Esophagus squamous epithelium (tissue), 5 donors: ENCODE results near the gene SGMS1. TPM values are rescaled to one million over a fixed set of nuclear protein-coding genes. Genes with fewer than 3 reads are reported as not detected.
A peak's percentile ranks its signal among the peaks of the same experiment; 100 is the strongest.

Source experiments
- DNase-seq: peaks from one replicate; lab custom pipeline; 2025; lab: John Stamatoyannopoulos, UW
- H3K27ac ChIP-seq, 4 donors: fragments of 200-600 bp; sonication (generic); one replicate each; pipeline ENCODE4 v1.5.1; 2016 to 2019; ENCODE audit warnings: mild to moderate bottlenecking in 1 of 4
- H3K27me3 ChIP-seq, 4 donors: fragments of 200-600 bp; sonication (generic); 1 replicate in 3 of 4; 2 replicates in 1 of 4; pipeline versions ENCODE4 v1.5.1 to v1.6.0; 2017 to 2021; ENCODE audit warnings: antibody characterized with exemption in 1 of 4
- H3K36me3 ChIP-seq, 3 donors: fragments of 200-600 bp; sonication (generic); one replicate each; pipeline ENCODE4 v1.5.1; 2016 to 2019
- H3K4me1 ChIP-seq, 3 donors: fragments of 200-600 bp; sonication (generic); one replicate each; pipeline ENCODE4 v1.5.1; 2017 to 2019
- H3K4me3 ChIP-seq, 4 donors: fragments of 200-600 bp; sonication (generic); 1 replicate in 3 of 4; 2 replicates in 1 of 4; pipeline ENCODE4 v1.5.1; 2016 to 2019; ENCODE audit warnings: mild to moderate bottlenecking in 2 of 4, moderate library complexity in 1 of 4
- H3K9me3 ChIP-seq, 3 donors: fragments of 200-600 bp; sonication (generic); one replicate each; pipeline ENCODE4 v1.5.1; 2016 to 2019
- POLR2A ChIP-seq, 4 donors: fragments of 450-650 bp; IDR thresholded peaks; one replicate each; pipeline ENCODE4 v1.6.1; 2017; ENCODE audit warnings: antibody characterized with exemption in 4 of 4, mild to moderate bottlenecking in 4 of 4, moderate library complexity in 3 of 4
- WGBS, 2 donors: methylation state at CpG; one replicate each; pipeline ENCODE4 v1.1.5; 2018; 5-methylcytosine and 5-hydroxymethylcytosine counted together
- intact Hi-C: fragments of 100-400 bp; cut with DNase I; formaldehyde crosslinking; loops from one replicate; pipeline ENCODE4 v1.15.0; 2022
- total RNA-seq, 4 donors: library from RNA; depleted of rRNA; stranded (reverse); fragments of >200 nt; gene quantifications; one replicate each; pipeline ENCODE4 v1.1.0, GENCODE V29; 2016
- TF ChIP-seq, protein P1 (sequence below), 6 experiments: fragments of 450-650 bp in 4 of 6; fragments of 200-600 bp in 2 of 6; sonication (generic) in 2 of 6; IDR thresholded peaks; one replicate each; pipeline ENCODE4 v1.5.1; 2016 to 2019; ENCODE audit warnings: antibody characterized with exemption in 6 of 6, mild to moderate bottlenecking in 4 of 6, moderate library complexity in 4 of 6
- donor health status: DM: yes; HTN: yes; CAD: no.

Gene SGMS1
- total RNA-seq, 4 donors from 2014 or later: 39.4 to 64.1 (median 54.9) TPM

GRCh38 chr10:50624866-50625501 is 1.2 kb upstream of the SGMS1 start:
- peaks cover 20 to 42% (median 25%) of the 10 kb centered on the region in 3 donors for H3K4me1 ChIP-seq
- no peaks in the 10 kb centered on the region for H3K27me3 ChIP-seq
- no peaks in the 10 kb centered on the region for H3K9me3 ChIP-seq
- TF ChIP-seq POLR2A (IDR thresholded peaks at IDR 0.05): peak in 1 of 4 donors; percentile 4
- TF ChIP-seq, protein P1, sequence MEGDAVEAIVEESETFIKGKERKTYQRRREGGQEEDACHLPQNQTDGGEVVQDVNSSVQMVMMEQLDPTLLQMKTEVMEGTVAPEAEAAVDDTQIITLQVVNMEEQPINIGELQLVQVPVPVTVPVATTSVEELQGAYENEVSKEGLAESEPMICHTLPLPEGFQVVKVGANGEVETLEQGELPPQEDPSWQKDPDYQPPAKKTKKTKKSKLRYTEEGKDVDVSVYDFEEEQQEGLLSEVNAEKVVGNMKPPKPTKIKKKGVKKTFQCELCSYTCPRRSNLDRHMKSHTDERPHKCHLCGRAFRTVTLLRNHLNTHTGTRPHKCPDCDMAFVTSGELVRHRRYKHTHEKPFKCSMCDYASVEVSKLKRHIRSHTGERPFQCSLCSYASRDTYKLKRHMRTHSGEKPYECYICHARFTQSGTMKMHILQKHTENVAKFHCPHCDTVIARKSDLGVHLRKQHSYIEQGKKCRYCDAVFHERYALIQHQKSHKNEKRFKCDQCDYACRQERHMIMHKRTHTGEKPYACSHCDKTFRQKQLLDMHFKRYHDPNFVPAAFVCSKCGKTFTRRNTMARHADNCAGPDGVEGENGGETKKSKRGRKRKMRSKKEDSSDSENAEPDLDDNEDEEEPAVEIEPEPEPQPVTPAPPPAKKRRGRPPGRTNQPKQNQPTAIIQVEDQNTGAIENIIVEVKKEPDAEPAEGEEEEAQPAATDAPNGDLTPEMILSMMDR (IDR thresholded peaks at IDR 0.05): peak in 5 of 6 experiments; percentile 42 to 62 (median 54)
- WGBS, 2 donors: 0% methylated on average over 3 of the region's 58 CpGs
- intact Hi-C loops: loop anchor here (5.0 to 10.0 kb wide), 2 partner anchors 63 to 200 kb away; no protein-coding TSS in a partner anchor
- H3K27ac ChIP-seq: peak overlapping the region; percentile 96 to 100 (median 99)
- DNase-seq: peak; percentile 27
- H3K36me3 ChIP-seq: peaks cover 0 to 6% (median 0%) of the 10 kb centered on the region in 3 donors
- H3K4me3 ChIP-seq: peak overlapping the region; percentile 67 to 95 (median 90)

GRCh38 chr10:50624413-50624865 is 683 bp upstream of the SGMS1 start:
- intact Hi-C loops: loop anchor here (5.0 to 10.0 kb wide), 2 partner anchors 62 to 200 kb away; no protein-coding TSS in a partner anchor

GRCh38 chr10:50622706-50623662 is 772 bp downstream of the SGMS1 start:
- H3K36me3 ChIP-seq: no peaks in the 10 kb centered on the region
- peaks cover 21 to 62% (median 38%) of the 10 kb centered on the region in 3 donors for H3K4me1 ChIP-seq
- TF ChIP-seq, protein P1 (IDR thresholded peaks at IDR 0.05): no peak
- no peak for TF ChIP-seq POLR2A (IDR thresholded peaks at IDR 0.05)
- H3K27me3 ChIP-seq: no peaks in the 10 kb centered on the region
- intact Hi-C loops: loop anchor here (5.0 to 10.0 kb wide), 2 partner anchors 61 to 198 kb away; no protein-coding TSS in a partner anchor
- DNase-seq: peak; percentile 3
- no peaks in the 10 kb centered on the region for H3K9me3 ChIP-seq
- peak overlapping the region; percentile 96 to 100 (median 99) for H3K27ac ChIP-seq
- peak overlapping the region; percentile 67 to 95 (median 90) for H3K4me3 ChIP-seq
- WGBS, 2 donors: 0% methylated on average over 2 to 28 of the region's 88 CpGs

More at GRCh38 chr10:50624413-50624865, 683 bp upstream of the SGMS1 start:
- Histone ChIP-seq H3K27me3 (no peaks in the 10 kb centered on the region), H3K9me3 (no peaks in the 10 kb centered on the region), H3K4me1 (peaks cover 21 to 47% (median 29%) of the 10 kb centered on the region in 3 donors), H3K36me3 (peaks cover 0 to under 1% (median 0%) of the 10 kb centered on the region in 3 donors), H3K27ac (peak overlapping the region; percentile 96 to 100 (median 99)), H3K4me3 (peak overlapping the region; percentile 67 to 95 (median 90))
- peak in 3 of 4 donors; percentile 14 to 74 (median 24) for TF ChIP-seq POLR2A (IDR thresholded peaks at IDR 0.05)
- TF ChIP-seq, protein P1 (IDR thresholded peaks at IDR 0.05): peak in 2 of 6 experiments; percentile 11 to 28
- peak; percentile 59 for DNase-seq
- WGBS, 2 donors: 0% methylated on average over 10 of the region's 46 CpGs; no CpG with 5 or more reads in 1 of the 2 donors

DNA sequence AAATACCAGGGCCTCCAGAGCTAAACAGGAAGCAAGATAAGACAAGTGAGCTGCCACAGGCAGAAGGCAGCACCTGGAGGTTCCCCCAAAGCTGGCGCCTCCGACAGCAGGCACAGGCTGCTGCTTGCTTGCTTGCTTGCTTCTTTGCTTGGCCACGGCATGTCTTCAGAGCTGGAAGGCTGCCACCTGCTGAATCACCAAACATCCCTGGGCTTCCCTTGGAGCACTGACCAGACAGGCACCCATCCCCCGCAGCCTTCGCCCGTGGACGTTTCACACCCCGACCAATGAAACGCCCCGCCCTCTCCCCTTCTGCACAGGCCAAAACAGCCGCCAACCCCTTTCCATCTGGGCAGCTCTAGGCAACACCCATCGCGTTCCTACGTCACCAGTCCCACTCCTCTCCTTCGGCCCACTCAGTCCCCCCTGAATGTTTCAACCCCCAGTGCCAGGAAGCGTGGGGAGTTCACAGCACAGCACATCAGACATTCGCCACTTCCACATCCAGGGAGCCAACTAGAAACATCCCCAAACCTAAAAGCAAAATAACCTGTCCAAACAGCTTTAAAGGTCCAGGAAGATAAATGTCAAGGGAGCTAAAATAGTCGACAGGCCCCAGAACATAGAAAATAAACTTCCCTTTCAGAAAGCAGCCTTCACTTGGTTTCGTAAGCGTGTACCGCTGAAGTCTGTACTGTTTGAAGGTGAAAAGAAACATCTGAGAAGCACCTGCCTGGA is 1.6 kb downstream of the SGMS1 start:
- TF ChIP-seq, protein P1 (IDR thresholded peaks at IDR 0.05): no peak
- peak in 1 of 4 donors; percentile 54 for TF ChIP-seq POLR2A (IDR thresholded peaks at IDR 0.05)
- H3K27me3 ChIP-seq: no peaks in the 10 kb centered on the region
- DNase-seq: peak; percentile 41
- no peaks in the 10 kb centered on the region for H3K9me3 ChIP-seq
- H3K4me1 ChIP-seq: peaks cover 21 to 64% (median 38%) of the 10 kb centered on the region in 3 donors
- peak overlapping the region; percentile 67 to 95 (median 90) for H3K4me3 ChIP-seq
- WGBS, 2 donors: 1% methylated on average over 17 to 20 of the region's 21 CpGs
- intact Hi-C loops: loop anchor here (5.0 to 10.0 kb wide), 2 partner anchors 60 to 197 kb away; no protein-coding TSS in a partner anchor
- H3K27ac ChIP-seq: peak overlapping the region; percentile 96 to 100 (median 99)
- H3K36me3 ChIP-seq: no peaks in the 10 kb centered on the region
